HepG2 (cell line): ENCODE results near the gene SCAPER. TPM values are rescaled to one million over a fixed set of nuclear protein-coding genes. Genes with fewer than 3 reads are reported as not detected.
A peak's percentile ranks its signal among the peaks of the same experiment; 100 is the strongest.

Experiments
- HES4 ChIP-seq: sonication (generic); formaldehyde crosslinking; IDR thresholded peaks from 2 replicates; pipeline ENCODE4 v1.9.0; 2021; ENCODE audit warnings: mild to moderate bottlenecking, missing genetic modification reagents, borderline replicate concordance
- HNRNPH1 ChIP-seq: fragments of 200-400 bp; formaldehyde crosslinking; optimal IDR thresholded peaks from 2 replicates; pipeline ENCODE3; 2017; ENCODE audit warnings: mild to moderate bottlenecking, low read depth, low read length
- IKZF1 ChIP-seq: fragments of 450-650 bp; IDR thresholded peaks from 2 replicates; pipeline ENCODE4 v1.7.1; 2016
- KLF6 ChIP-seq: IDR thresholded peaks from 2 replicates; pipeline ENCODE4 v1.8.0; 2016; ENCODE audit warnings: missing biosample characterization, missing genetic modification reagents
- MXD4 ChIP-seq: IDR thresholded peaks from 2 replicates; pipeline ENCODE4 v1.6.1; 2016; ENCODE audit warnings: mild to moderate bottlenecking, missing biosample characterization, missing genetic modification reagents
- PPARG ChIP-seq: conservative IDR thresholded peaks from 2 replicates; pipeline ENCODE4 v1.6.1; 2016; ENCODE audit warnings: missing biosample characterization, missing genetic modification reagents
- SOX5 ChIP-seq: IDR thresholded peaks from 2 replicates; pipeline ENCODE4 v1.6.1; 2016; ENCODE audit warnings: borderline replicate concordance
- SOX6 ChIP-seq, 2 experiments: fragments of 450-650 bp in 1 of 2; sonication (generic) in 1 of 2; formaldehyde crosslinking in 1 of 2; IDR thresholded peaks; 2 replicates each; pipeline versions ENCODE4 v1.4.0 to v1.6.1; 2017 to 2020; ENCODE audit warnings: antibody characterized with exemption in 1 of 2, mild to moderate bottlenecking in 1 of 2, missing genetic modification reagents in 1 of 2
- SSRP1 ChIP-seq: IDR thresholded peaks from 2 replicates; pipeline ENCODE4 v1.6.1; 2016; ENCODE audit warnings: control low read depth
- TAF1 ChIP-seq: sonication (generic); formaldehyde crosslinking; IDR thresholded peaks from 2 replicates; pipeline ENCODE4 v1.4.0; 2020; ENCODE audit warnings: missing genetic modification reagents
- ZFY ChIP-seq: sonication (generic); formaldehyde crosslinking; IDR thresholded peaks from 2 replicates; pipeline ENCODE4 v1.4.0; 2020; ENCODE audit warnings: missing genetic modification reagents
- ZNF180 ChIP-seq: sonication (generic); formaldehyde crosslinking; IDR thresholded peaks from 2 replicates; pipeline ENCODE4 v1.4.0; 2020; ENCODE audit warnings: low read depth, missing genetic modification reagents, borderline replicate concordance
- ZNF230 ChIP-seq: sonication (generic); formaldehyde crosslinking; IDR thresholded peaks from 2 replicates; pipeline ENCODE4 v1.4.0; 2020; ENCODE audit warnings: mild to moderate bottlenecking, missing genetic modification reagents
- ZNF232 ChIP-seq: sonication (generic); formaldehyde crosslinking; IDR thresholded peaks from 2 replicates; pipeline ENCODE4 v1.4.0; 2020; ENCODE audit warnings: missing genetic modification reagents, borderline replicate concordance
- ZNF350 ChIP-seq: sonication (generic); formaldehyde crosslinking; IDR thresholded peaks from 2 replicates; pipeline ENCODE4 v1.4.0; 2020; ENCODE audit warnings: mild to moderate bottlenecking, low read depth, missing genetic modification reagents, borderline replicate concordance
- ZNF720 ChIP-seq: sonication (generic); formaldehyde crosslinking; IDR thresholded peaks from 2 replicates; pipeline ENCODE4 v1.4.0; 2020; ENCODE audit warnings: missing genetic modification reagents
- ZNF737 ChIP-seq: sonication (generic); formaldehyde crosslinking; IDR thresholded peaks from 2 replicates; pipeline ENCODE4 v1.5.0; 2020; ENCODE audit warnings: missing genetic modification reagents, mild to moderate bottlenecking, borderline replicate concordance
- ZNF747 ChIP-seq: sonication (generic); formaldehyde crosslinking; IDR thresholded peaks from 2 replicates; pipeline ENCODE4 v1.8.1; 2023; ENCODE audit warnings: missing genetic modification reagents, mild to moderate bottlenecking, borderline replicate concordance
- polyA plus RNA-seq, 8 experiments: library from polyadenylated mRNA; depleted of rRNA in 3 of 8; stranded (reverse) in 7 of 8; unstranded in 1 of 8; fragments of >200 nt; fragmentation: Illumina TruSeq in 4 of 8; extraction: Trizol in 4 of 8; gene quantifications; 2 replicates each; pipeline versions ENCODE4 v1.2.1 to v1.2.3, GENCODE V29; 2011 to 2016; ENCODE audit warnings: low read depth in 4 of 8, missing spikeins in 1 of 8, mixed read lengths in 1 of 8; ENCODE audit not compliant: insufficient read depth in 1 of 8
- total RNA-seq, 5 experiments: library from RNA; depleted of rRNA; stranded (reverse); fragments of >200 nt; fragmentation: Illumina TruSeq; extraction: Trizol; gene quantifications; 2 replicates each; pipeline ENCODE4 v1.2.3, GENCODE V29; 2016; ENCODE audit warnings: low read depth in 1 of 5
- TF ChIP-seq, protein P1 (sequence below): sonication (generic); formaldehyde crosslinking; IDR thresholded peaks from 2 replicates; pipeline ENCODE4 v1.5.1; 2020; ENCODE audit warnings: mild to moderate bottlenecking, moderate library complexity, missing genetic modification reagents
- TF ChIP-seq, protein P2 (sequence below): sonication (generic); formaldehyde crosslinking; IDR thresholded peaks from 2 replicates; pipeline ENCODE4 v1.4.0; 2020; ENCODE audit warnings: mild to moderate bottlenecking, missing genetic modification reagents
- TF ChIP-seq, protein P3 (sequence below): IDR thresholded peaks from 2 replicates; pipeline ENCODE4 v1.6.1; 2016; ENCODE audit warnings: missing genetic modification reagents, missing compliant biosample characterization
- TF ChIP-seq, protein P4 (sequence below): sonication (generic); formaldehyde crosslinking; IDR thresholded peaks from 2 replicates; pipeline ENCODE4 v1.4.0; 2020; ENCODE audit warnings: low read depth, mild to moderate bottlenecking, missing genetic modification reagents
- TF ChIP-seq, protein P5 (sequence below): sonication (generic); formaldehyde crosslinking; IDR thresholded peaks from 2 replicates; pipeline ENCODE4 v1.5.0; 2020; ENCODE audit warnings: mild to moderate bottlenecking, missing genetic modification reagents, borderline replicate concordance

The SCAPER gene
- total and polyA plus RNA-seq, 2 of the 13 experiments (the other 11 are each of a cell fraction or from before 2014, with no cell fraction given), result 4.3 to 10.5 TPM

DNA sequence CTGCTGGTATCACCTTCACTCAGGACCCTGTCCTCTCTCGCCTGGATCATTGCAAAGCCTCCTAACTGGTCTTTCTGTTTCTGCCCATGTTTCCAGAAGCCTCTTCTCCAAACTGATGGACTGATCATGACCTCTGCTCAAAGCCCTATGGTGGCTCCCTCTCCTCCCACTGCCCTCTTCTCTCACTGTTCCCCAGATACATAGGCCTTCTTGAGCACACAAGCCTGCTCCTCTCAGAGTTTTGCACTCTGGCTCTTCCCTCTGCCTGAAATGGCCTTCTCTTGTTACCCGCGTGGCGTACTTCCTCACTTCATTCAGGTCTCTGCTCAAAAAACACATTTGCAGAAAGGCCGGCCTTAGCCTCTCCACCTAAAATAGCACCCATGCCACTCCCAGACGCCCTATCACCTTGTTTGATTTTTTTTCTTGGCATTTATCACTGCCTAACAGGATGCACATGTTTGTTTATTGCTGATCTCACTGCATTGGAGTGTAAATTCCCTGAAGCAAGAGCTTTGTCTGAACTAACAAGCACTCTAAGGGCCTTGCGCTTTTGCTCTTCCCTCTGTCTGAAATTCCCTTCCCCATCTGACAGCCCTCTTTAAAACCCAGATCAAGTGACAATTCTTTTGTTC lies 592.5 kb downstream of the SCAPER start (continued):
- TF ChIP-seq, protein P1, sequence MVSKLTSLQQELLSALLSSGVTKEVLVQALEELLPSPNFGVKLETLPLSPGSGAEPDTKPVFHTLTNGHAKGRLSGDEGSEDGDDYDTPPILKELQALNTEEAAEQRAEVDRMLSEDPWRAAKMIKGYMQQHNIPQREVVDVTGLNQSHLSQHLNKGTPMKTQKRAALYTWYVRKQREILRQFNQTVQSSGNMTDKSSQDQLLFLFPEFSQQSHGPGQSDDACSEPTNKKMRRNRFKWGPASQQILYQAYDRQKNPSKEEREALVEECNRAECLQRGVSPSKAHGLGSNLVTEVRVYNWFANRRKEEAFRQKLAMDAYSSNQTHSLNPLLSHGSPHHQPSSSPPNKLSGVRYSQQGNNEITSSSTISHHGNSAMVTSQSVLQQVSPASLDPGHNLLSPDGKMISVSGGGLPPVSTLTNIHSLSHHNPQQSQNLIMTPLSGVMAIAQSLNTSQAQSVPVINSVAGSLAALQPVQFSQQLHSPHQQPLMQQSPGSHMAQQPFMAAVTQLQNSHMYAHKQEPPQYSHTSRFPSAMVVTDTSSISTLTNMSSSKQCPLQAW (CRISPR knock-in tag), result no peak
- TF ChIP-seq ZNF737 (CRISPR knock-in tag) (no peak), HES4 (CRISPR knock-in tag) (no peak), ZNF720 (no peak), ZNF180 (no peak), ZNF230 (CRISPR knock-in tag) (no peak), SOX6 (IDR thresholded peaks at IDR 0.05) (no peak), SOX6 (CRISPR knock-in tag; IDR thresholded peaks at IDR 0.05) (peak; percentile 68; the same call in 1 of the 2 replicates), ZNF747 (no peak), ZFY (CRISPR knock-in tag) (peak; percentile 57), ZNF232 (no peak), SSRP1 (no peak), MXD4 (CRISPR knock-in tag) (no peak), SOX5 (peak; percentile 42; the same call in 1 of the 2 replicates), ZNF350 (CRISPR knock-in tag) (no peak), KLF6 (no peak), IKZF1 (no peak), HNRNPH1 (no peak), PPARG (CRISPR knock-in tag) (peak; percentile 94), TAF1 (CRISPR knock-in tag) (no peak)
- TF ChIP-seq, protein P2, sequence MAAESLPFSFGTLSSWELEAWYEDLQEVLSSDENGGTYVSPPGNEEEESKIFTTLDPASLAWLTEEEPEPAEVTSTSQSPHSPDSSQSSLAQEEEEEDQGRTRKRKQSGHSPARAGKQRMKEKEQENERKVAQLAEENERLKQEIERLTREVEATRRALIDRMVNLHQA (CRISPR knock-in tag), result no peak
- TF ChIP-seq, protein P3, sequence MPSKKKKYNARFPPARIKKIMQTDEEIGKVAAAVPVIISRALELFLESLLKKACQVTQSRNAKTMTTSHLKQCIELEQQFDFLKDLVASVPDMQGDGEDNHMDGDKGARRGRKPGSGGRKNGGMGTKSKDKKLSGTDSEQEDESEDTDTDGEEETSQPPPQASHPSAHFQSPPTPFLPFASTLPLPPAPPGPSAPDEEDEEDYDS, result no peak
- TF ChIP-seq, protein P4, sequence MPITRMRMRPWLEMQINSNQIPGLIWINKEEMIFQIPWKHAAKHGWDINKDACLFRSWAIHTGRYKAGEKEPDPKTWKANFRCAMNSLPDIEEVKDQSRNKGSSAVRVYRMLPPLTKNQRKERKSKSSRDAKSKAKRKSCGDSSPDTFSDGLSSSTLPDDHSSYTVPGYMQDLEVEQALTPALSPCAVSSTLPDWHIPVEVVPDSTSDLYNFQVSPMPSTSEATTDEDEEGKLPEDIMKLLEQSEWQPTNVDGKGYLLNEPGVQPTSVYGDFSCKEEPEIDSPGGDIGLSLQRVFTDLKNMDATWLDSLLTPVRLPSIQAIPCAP (CRISPR knock-in tag), result no peak
- TF ChIP-seq, protein P5, sequence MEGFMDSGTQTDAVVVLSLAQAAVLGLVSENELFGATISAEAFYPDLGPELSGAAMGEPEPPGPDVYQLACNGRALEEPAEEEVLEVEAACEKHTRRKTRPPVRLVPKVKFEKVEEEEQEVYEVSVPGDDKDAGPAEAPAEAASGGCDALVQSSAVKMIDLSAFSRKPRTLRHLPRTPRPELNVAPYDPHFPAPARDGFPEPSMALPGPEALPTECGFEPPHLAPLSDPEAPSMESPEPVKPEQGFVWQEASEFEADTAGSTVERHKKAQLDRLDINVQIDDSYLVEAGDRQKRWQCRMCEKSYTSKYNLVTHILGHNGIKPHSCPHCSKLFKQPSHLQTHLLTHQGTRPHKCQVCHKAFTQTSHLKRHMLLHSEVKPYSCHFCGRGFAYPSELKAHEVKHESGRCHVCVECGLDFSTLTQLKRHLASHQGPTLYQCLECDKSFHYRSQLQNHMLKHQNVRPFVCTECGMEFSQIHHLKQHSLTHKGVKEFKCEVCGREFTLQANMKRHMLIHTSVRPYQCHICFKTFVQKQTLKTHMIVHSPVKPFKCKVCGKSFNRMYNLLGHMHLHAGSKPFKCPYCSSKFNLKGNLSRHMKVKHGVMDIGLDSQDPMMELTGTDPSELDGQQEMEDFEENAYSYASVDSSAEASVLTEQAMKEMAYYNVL (CRISPR knock-in tag), result no peak
